ENCODE measurements around the gene CASP8AP2.

GRCh38 chr6:89826029-89826528 lies 3.6 kb upstream of the CASP8AP2 start:
- TF ChIP-seq, protein P1, sequence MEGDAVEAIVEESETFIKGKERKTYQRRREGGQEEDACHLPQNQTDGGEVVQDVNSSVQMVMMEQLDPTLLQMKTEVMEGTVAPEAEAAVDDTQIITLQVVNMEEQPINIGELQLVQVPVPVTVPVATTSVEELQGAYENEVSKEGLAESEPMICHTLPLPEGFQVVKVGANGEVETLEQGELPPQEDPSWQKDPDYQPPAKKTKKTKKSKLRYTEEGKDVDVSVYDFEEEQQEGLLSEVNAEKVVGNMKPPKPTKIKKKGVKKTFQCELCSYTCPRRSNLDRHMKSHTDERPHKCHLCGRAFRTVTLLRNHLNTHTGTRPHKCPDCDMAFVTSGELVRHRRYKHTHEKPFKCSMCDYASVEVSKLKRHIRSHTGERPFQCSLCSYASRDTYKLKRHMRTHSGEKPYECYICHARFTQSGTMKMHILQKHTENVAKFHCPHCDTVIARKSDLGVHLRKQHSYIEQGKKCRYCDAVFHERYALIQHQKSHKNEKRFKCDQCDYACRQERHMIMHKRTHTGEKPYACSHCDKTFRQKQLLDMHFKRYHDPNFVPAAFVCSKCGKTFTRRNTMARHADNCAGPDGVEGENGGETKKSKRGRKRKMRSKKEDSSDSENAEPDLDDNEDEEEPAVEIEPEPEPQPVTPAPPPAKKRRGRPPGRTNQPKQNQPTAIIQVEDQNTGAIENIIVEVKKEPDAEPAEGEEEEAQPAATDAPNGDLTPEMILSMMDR (IDR thresholded peaks at IDR 0.05), result no peak
- TF ChIP-seq EP300 (IDR thresholded peaks at IDR 0.05) (no peak), POLR2AphosphoS5 (IDR thresholded peaks at IDR 0.05) (no peak), POLR2A (IDR thresholded peaks at IDR 0.05) (no peak)

Data from sigmoid colon (tissue), 4 donors.